K562 (cell line): Measurements from ENCODE around the gene CHPF2. TPM values are rescaled to one million over a fixed set of nuclear protein-coding genes. Genes with fewer than 3 reads are reported as not detected.

ENCODE experiments used
- BRD9 ChIP-seq: fragments of 450-650 bp; IDR thresholded peaks from 2 replicates; pipeline ENCODE4 v1.6.1; 2018; ENCODE audit warnings: low read depth; ENCODE audit not compliant: partially characterized antibody
- E2F1 ChIP-seq: sonication (generic); formaldehyde crosslinking; IDR thresholded peaks from 2 replicates; pipeline ENCODE4 v1.8.1; 2023; ENCODE audit warnings: mild to moderate bottlenecking, missing genetic modification reagents, moderate library complexity
- GABPB1 ChIP-seq: sonication (generic); formaldehyde crosslinking; IDR thresholded peaks from 2 replicates; pipeline ENCODE4 v1.8.0; 2022; ENCODE audit warnings: mild to moderate bottlenecking, missing genetic modification reagents
- GATAD2A ChIP-seq: fragments of 450-650 bp; IDR thresholded peaks from 2 replicates; pipeline ENCODE4 v1.6.1; 2017
- HMGXB4 ChIP-seq: sonication (generic); formaldehyde crosslinking; IDR thresholded peaks from 2 replicates; pipeline ENCODE4 v1.8.1; 2023; ENCODE audit warnings: mild to moderate bottlenecking, missing genetic modification reagents
- HNRNPH1 ChIP-seq: fragments of 200-400 bp; formaldehyde crosslinking; optimal IDR thresholded peaks from 2 replicates; pipeline ENCODE3; 2017; ENCODE audit warnings: low read depth, mild to moderate bottlenecking, low read length, moderate library complexity
- HOMEZ ChIP-seq: fragments of 250-450 bp; sonication (Bioruptor Pico); IDR thresholded peaks from 2 replicates; pipeline ENCODE4 v1.4.0; 2020; ENCODE audit warnings: mild to moderate bottlenecking, moderate library complexity
- ID3 ChIP-seq, 2 experiments: fragments of 250-450 bp in 1 of 2; fragments of 450-650 bp in 1 of 2; sonication (Bioruptor Pico) in 1 of 2; IDR thresholded peaks; 2 replicates each; pipeline versions ENCODE4 v1.6.1 to v1.8.0; 2016 to 2021; ENCODE audit warnings: mild to moderate bottlenecking in 2 of 2, moderate library complexity in 2 of 2, missing compliant biosample characterization in 1 of 2, missing genetic modification characterization in 1 of 2
- MCM2 ChIP-seq: fragments of 450-650 bp; IDR thresholded peaks from 2 replicates; pipeline ENCODE4 v1.6.1; 2017; ENCODE audit warnings: low read depth, mild to moderate bottlenecking
- MCM5 ChIP-seq: fragments of 450-650 bp; IDR thresholded peaks from 2 replicates; pipeline ENCODE4 v1.6.1; 2016; ENCODE audit warnings: low read depth
- NFIX ChIP-seq: fragments of 250-450 bp; sonication (Bioruptor Pico); IDR thresholded peaks from 2 replicates; pipeline ENCODE4 v1.4.0; 2020; ENCODE audit warnings: low read depth, mild to moderate bottlenecking, moderate library complexity
- NR2F6 ChIP-seq: fragments of 450-650 bp; formaldehyde crosslinking; IDR thresholded peaks from 2 replicates; pipeline ENCODE4 v1.4.0; 2020; ENCODE audit warnings: mild to moderate bottlenecking
- PKNOX1 ChIP-seq: fragments of 450-650 bp; IDR thresholded peaks from 2 replicates; pipeline ENCODE4 v1.6.1; 2016
- RFX5 ChIP-seq: IDR thresholded peaks from 2 replicates; pipeline ENCODE4 v1.6.1; 2011; ENCODE audit warnings: low read depth, mild to moderate bottlenecking, improper control_type of control experiment, low read length
- SAFB ChIP-seq: fragments of 200-400 bp; formaldehyde crosslinking; IDR thresholded peaks from 2 replicates; pipeline ENCODE4 v1.6.1; 2017; ENCODE audit warnings: low read depth, low read length, borderline replicate concordance
- ZNF174 ChIP-seq: fragments of 250-450 bp; sonication (Bioruptor Pico); IDR thresholded peaks from 2 replicates; pipeline ENCODE4 v1.4.0; 2020; ENCODE audit warnings: mild to moderate bottlenecking
- ZNF354B ChIP-seq: fragments of 250-450 bp; sonication (Bioruptor Pico); IDR thresholded peaks from 2 replicates; pipeline ENCODE4 v1.4.0; 2020
- ZNF436 ChIP-seq: fragments of 250-450, 450-650 bp; sonication (Bioruptor Pico); formaldehyde crosslinking; IDR thresholded peaks from 2 replicates; pipeline ENCODE4 v1.7.0; 2020; ENCODE audit warnings: mild to moderate bottlenecking
- ZNF445 ChIP-seq: fragments of 250-450 bp; sonication (Bioruptor Pico); IDR thresholded peaks from 2 replicates; pipeline ENCODE4 v1.4.0; 2020; ENCODE audit warnings: low read depth, mild to moderate bottlenecking, moderate library complexity
- ZNF507 ChIP-seq: conservative IDR thresholded peaks from 2 replicates; pipeline ENCODE4 v1.6.1; 2017; ENCODE audit warnings: missing genetic modification characterization, missing compliant biosample characterization
- ZNF668 ChIP-seq: fragments of 250-450 bp; sonication (Bioruptor Pico); IDR thresholded peaks from 2 replicates; pipeline ENCODE4 v1.8.0; 2022; ENCODE audit warnings: mild to moderate bottlenecking, inconsistent platforms
- polyA plus RNA-seq, 8 experiments: library from polyadenylated mRNA; depleted of rRNA in 4 of 8; stranded (reverse) in 5 of 8; unstranded in 3 of 8; fragments of >200 nt; fragmentation: Nextera tagmentation in 2 of 8; fragmentation: Illumina TruSeq in 1 of 8; extraction: Ambion mirVana in 2 of 8; extraction: Trizol in 1 of 8; gene quantifications; 2 replicates each; pipeline versions ENCODE4 v1.2.1 to v1.2.3, GENCODE V29; 2011 to 2014; ENCODE audit warnings: inconsistent platforms in 1 of 8, missing spikeins in 1 of 8
- total RNA-seq, 7 experiments: library from RNA; depleted of rRNA in 6 of 7; stranded (reverse); fragments of >200 nt in 6 of 7; fragmentation: Illumina TruSeq in 2 of 7; extraction: Trizol in 2 of 7; gene quantifications; 2 replicates each; pipeline versions ENCODE4 v1.2.1 to v1.2.3, GENCODE V29; 2011 to 2021; ENCODE audit warnings: low replicate concordance in 1 of 7

CHPF2 gene
- total and polyA plus RNA-seq, 9 of the 15 experiments (the other 6 are each of a cell fraction or from before 2014, with no cell fraction given) = 0.08 to 32.8 (median 10.5) TPM

- TF ChIP-seq E2F1 (CRISPR knock-in tag) = no peak
- no peak for TF ChIP-seq PKNOX1
- TF ChIP-seq ZNF507 (tag) = no peak
- TF ChIP-seq GATAD2A = no peak
- TF ChIP-seq ZNF174 (CRISPR knock-in tag) = no peak
- no peak for TF ChIP-seq ZNF436 (CRISPR knock-in tag)
- TF ChIP-seq SAFB = no peak; the same call in 1 of the 2 replicates
- TF ChIP-seq MCM2 = no peak
- TF ChIP-seq NR2F6 = no peak
- no peak for TF ChIP-seq NFIX
- TF ChIP-seq ID3 (CRISPR knock-in tag; IDR thresholded peaks at IDR 0.05) = no peak
- TF ChIP-seq ID3 (tag; IDR thresholded peaks at IDR 0.05) = no peak
- no peak for TF ChIP-seq HOMEZ (CRISPR knock-in tag)
- TF ChIP-seq GABPB1 = no peak
- TF ChIP-seq MCM5 = no peak
- TF ChIP-seq HMGXB4 = 0 out of 2 replicates have a peak, but pooled peaks have one; percentile 31
- TF ChIP-seq ZNF445 = no peak
- TF ChIP-seq ZNF354B (CRISPR knock-in tag) = no peak
- no peak for TF ChIP-seq RFX5
- TF ChIP-seq HNRNPH1 = no peak
- no peak for TF ChIP-seq BRD9
- TF ChIP-seq ZNF668 (CRISPR knock-in tag) = no peak
Measured at GRCh38 chr7:151249034-151249731, 16.9 kb downstream of the CHPF2 start (continued).
